Ectodermal cell (in vitro differentiated cells): Measurements from ENCODE around the gene SLC4A5.

Source experiments
- H3K27ac ChIP-seq: 2 replicates; pipeline ENCODE4 v1.7.0; 2013; ENCODE audit warnings: mild to moderate bottlenecking, low read depth, low read length; ENCODE audit not compliant: insufficient read depth, poor library complexity, severe bottlenecking
- H3K27me3 ChIP-seq: 2 replicates; pipeline ENCODE4 v1.7.0; 2013; ENCODE audit warnings: mild to moderate bottlenecking, low read length; ENCODE audit not compliant: insufficient read depth, control insufficient read depth, poor library complexity, severe bottlenecking
- H3K36me3 ChIP-seq: one replicate; pipeline ENCODE4 v1.7.0; 2013; ENCODE audit warnings: low read length; ENCODE audit not compliant: control insufficient read depth, insufficient read depth
- H3K4me1 ChIP-seq: one replicate; pipeline ENCODE4 v1.7.0; 2013; ENCODE audit warnings: low read length; ENCODE audit not compliant: control insufficient read depth, insufficient read depth
- H3K4me3 ChIP-seq: 2 replicates; pipeline ENCODE4 v1.7.0; 2013; ENCODE audit warnings: low read depth, low read length, control low read depth; ENCODE audit not compliant: insufficient read depth
- H3K9me3 ChIP-seq: 2 replicates; pipeline ENCODE4 v1.7.0; 2013; ENCODE audit warnings: mild to moderate bottlenecking, low read length, moderate library complexity; ENCODE audit not compliant: control insufficient read depth
- WGBS, 2 experiments: methylation state at CpG; one replicate each; pipeline ENCODE4 v1.1.7; 2013; ENCODE audit warnings: missing lambda C conversion rate in 2 of 2; 5-methylcytosine and 5-hydroxymethylcytosine counted together

Gene SLC4A5

GRCh38 chr2:74259733-74260132 lies 83.5 kb downstream of the SLC4A5 start:
- no peaks in the 10 kb centered on the region for H3K4me1 ChIP-seq
- H3K9me3 ChIP-seq, result no peaks in the 10 kb centered on the region
- 89 to 95% methylated on average over 4 of the region's 4 CpGs for WGBS, 2 experiments
- no peaks in the 10 kb centered on the region for H3K36me3 ChIP-seq
- no peaks in the 10 kb centered on the region for H3K27me3 ChIP-seq
- H3K4me3 ChIP-seq, result no peak overlapping the region
- H3K27ac ChIP-seq, result no peak overlapping the region

GRCh38 chr2:74259191-74259590 lies 84.0 kb downstream of the SLC4A5 start:
- H3K4me1 ChIP-seq, result no peaks in the 10 kb centered on the region
- WGBS, 2 experiments, result 92 to 95% methylated on average over 3 of the region's 3 CpGs

GRCh38 chr2:74255660-74256213 lies 87.5 kb downstream of the SLC4A5 start:
- Histone ChIP-seq H3K27me3 (no peaks in the 10 kb centered on the region), H3K9me3 (no peaks in the 10 kb centered on the region), H3K4me1 (no peaks in the 10 kb centered on the region), H3K36me3 (no peaks in the 10 kb centered on the region), H3K4me3 (no peak overlapping the region), H3K27ac (no peak overlapping the region)
- 94% methylated on average over 18 of the region's 18 CpGs for WGBS, 2 experiments

More at GRCh38 chr2:74259191-74259590, 84.0 kb downstream of the SLC4A5 start:
- no peaks in the 10 kb centered on the region for H3K27me3 ChIP-seq
- H3K27ac ChIP-seq, result no peak overlapping the region
- H3K9me3 ChIP-seq, result no peaks in the 10 kb centered on the region
- no peak overlapping the region for H3K4me3 ChIP-seq
- H3K36me3 ChIP-seq, result no peaks in the 10 kb centered on the region

GRCh38 chr2:74253971-74254310 lies 89.3 kb downstream of the SLC4A5 start:
- Histone ChIP-seq H3K27me3 (no peaks in the 10 kb centered on the region), H3K4me3 (no peak overlapping the region), H3K27ac (no peak overlapping the region), H3K4me1 (no peaks in the 10 kb centered on the region), H3K9me3 (no peaks in the 10 kb centered on the region), H3K36me3 (no peaks in the 10 kb centered on the region)
- 90 to 94% methylated on average over 4 of the region's 4 CpGs for WGBS, 2 experiments

- no peak overlapping the region for H3K27ac ChIP-seq
- no peaks in the 10 kb centered on the region for H3K4me1 ChIP-seq
- H3K4me3 ChIP-seq, result no peak overlapping the region
- H3K36me3 ChIP-seq, result no peaks in the 10 kb centered on the region
- H3K27me3 ChIP-seq, result no peaks in the 10 kb centered on the region
- no peaks in the 10 kb centered on the region for H3K9me3 ChIP-seq
- WGBS, 2 experiments, result 89 to 92% methylated on average over 6 to 7 of the region's 7 CpGs
Observed at GRCh38 chr2:74253306-74253970, 89.8 kb downstream of the SLC4A5 start.

- Histone ChIP-seq H3K27me3 (no peaks in the 10 kb centered on the region), H3K27ac (no peak overlapping the region), H3K4me3 (no peak overlapping the region), H3K9me3 (no peaks in the 10 kb centered on the region), H3K4me1 (no peaks in the 10 kb centered on the region), H3K36me3 (no peaks in the 10 kb centered on the region)
- 86 to 88% methylated on average over 8 to 9 of the region's 9 CpGs for WGBS, 2 experiments
Observed at GRCh38 chr2:74252862-74253261, 90.4 kb downstream of the SLC4A5 start.

GRCh38 chr2:74252036-74252435 lies 91.2 kb downstream of the SLC4A5 start:
- WGBS, 2 experiments, result 91 to 93% methylated on average over 8 to 10 of the region's 10 CpGs
- no peak overlapping the region for H3K4me3 ChIP-seq
- H3K4me1 ChIP-seq, result no peaks in the 10 kb centered on the region
- no peaks in the 10 kb centered on the region for H3K9me3 ChIP-seq
- H3K27ac ChIP-seq, result no peak overlapping the region
- no peaks in the 10 kb centered on the region for H3K27me3 ChIP-seq
- H3K36me3 ChIP-seq, result no peaks in the 10 kb centered on the region

GRCh38 chr2:74250189-74250631 lies 93.0 kb downstream of the SLC4A5 start:
- 38 to 45% methylated on average over 10 of the region's 10 CpGs for WGBS, 2 experiments
- H3K27me3 ChIP-seq, result no peaks in the 10 kb centered on the region
- no peaks in the 10 kb centered on the region for H3K4me1 ChIP-seq
- no peaks in the 10 kb centered on the region for H3K36me3 ChIP-seq
- no peak overlapping the region for H3K27ac ChIP-seq
- H3K9me3 ChIP-seq, result no peaks in the 10 kb centered on the region
- H3K4me3 ChIP-seq, result no peak overlapping the region

- no peaks in the 10 kb centered on the region for H3K27me3 ChIP-seq
- H3K9me3 ChIP-seq, result no peaks in the 10 kb centered on the region
- no peaks in the 10 kb centered on the region for H3K36me3 ChIP-seq
- H3K4me3 ChIP-seq, result no peak overlapping the region
- H3K27ac ChIP-seq, result no peak overlapping the region
- no peaks in the 10 kb centered on the region for H3K4me1 ChIP-seq
- 69 to 83% methylated on average over 5 to 6 of the region's 6 CpGs for WGBS, 2 experiments
Observed at GRCh38 chr2:74249406-74250122, 93.7 kb downstream of the SLC4A5 start.

- H3K4me3 ChIP-seq, result no peak overlapping the region
- 94 to 95% methylated on average over 14 of the region's 14 CpGs for WGBS, 2 experiments
- no peaks in the 10 kb centered on the region for H3K27me3 ChIP-seq
- H3K36me3 ChIP-seq, result no peaks in the 10 kb centered on the region
- H3K4me1 ChIP-seq, result no peaks in the 10 kb centered on the region
- no peak overlapping the region for H3K27ac ChIP-seq
- H3K9me3 ChIP-seq, result no peaks in the 10 kb centered on the region
Observed at GRCh38 chr2:74246496-74247195, 96.6 kb downstream of the SLC4A5 start.
